ENCODE data around the gene NINJ1. TPM values are rescaled to one million over a fixed set of nuclear protein-coding genes. Genes with fewer than 3 reads are reported as not detected.
A peak's percentile ranks its signal among the peaks of the same experiment; 100 is the strongest.

The NINJ1 gene
- total and polyA plus RNA-seq, 2 of the 13 experiments (the other 11 are each of a cell fraction or from before 2014, with no cell fraction given) = 81.2 to 92.1 TPM

DNA sequence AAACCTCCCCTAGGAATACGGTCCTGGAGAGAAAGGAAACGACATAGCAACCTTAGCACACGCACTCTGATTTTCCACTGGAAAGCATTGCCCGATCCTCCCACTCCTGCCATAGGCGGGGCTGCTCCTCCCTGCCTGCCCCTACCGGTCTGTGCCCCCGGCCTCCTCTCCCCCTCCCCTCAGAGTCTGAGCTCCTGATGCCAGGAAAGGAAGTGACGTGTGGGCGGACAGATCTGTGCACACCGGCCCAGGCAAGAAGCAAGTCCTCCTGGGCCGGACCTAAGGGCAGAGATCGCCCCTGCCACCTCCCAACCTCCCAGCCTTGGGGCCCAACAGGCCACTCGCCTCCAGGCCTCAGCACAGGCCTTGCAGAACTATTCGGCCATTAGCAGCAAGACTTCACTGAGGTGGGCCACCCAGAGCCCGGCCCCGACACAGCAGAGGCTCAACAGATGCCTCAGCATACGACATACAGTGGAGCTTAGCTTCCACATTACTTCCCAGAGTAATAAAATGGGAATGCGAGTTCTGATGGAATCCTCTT lies 7.2 kb downstream of the NINJ1 start (continued):
- TF ChIP-seq, protein P1, sequence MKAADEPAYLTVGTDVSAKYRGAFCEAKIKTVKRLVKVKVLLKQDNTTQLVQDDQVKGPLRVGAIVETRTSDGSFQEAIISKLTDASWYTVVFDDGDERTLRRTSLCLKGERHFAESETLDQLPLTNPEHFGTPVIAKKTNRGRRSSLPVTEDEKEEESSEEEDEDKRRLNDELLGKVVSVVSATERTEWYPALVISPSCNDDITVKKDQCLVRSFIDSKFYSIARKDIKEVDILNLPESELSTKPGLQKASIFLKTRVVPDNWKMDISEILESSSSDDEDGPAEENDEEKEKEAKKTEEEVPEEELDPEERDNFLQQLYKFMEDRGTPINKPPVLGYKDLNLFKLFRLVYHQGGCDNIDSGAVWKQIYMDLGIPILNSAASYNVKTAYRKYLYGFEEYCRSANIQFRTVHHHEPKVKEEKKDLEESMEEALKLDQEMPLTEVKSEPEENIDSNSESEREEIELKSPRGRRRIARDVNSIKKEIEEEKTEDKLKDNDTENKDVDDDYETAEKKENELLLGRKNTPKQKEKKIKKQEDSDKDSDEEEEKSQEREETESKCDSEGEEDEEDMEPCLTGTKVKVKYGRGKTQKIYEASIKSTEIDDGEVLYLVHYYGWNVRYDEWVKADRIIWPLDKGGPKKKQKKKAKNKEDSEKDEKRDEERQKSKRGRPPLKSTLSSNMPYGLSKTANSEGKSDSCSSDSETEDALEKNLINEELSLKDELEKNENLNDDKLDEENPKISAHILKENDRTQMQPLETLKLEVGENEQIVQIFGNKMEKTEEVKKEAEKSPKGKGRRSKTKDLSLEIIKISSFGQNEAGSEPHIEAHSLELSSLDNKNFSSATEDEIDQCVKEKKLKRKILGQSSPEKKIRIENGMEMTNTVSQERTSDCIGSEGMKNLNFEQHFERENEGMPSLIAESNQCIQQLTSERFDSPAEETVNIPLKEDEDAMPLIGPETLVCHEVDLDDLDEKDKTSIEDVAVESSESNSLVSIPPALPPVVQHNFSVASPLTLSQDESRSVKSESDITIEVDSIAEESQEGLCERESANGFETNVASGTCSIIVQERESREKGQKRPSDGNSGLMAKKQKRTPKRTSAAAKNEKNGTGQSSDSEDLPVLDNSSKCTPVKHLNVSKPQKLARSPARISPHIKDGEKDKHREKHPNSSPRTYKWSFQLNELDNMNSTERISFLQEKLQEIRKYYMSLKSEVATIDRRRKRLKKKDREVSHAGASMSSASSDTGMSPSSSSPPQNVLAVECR (CRISPR knock-in tag; IDR thresholded peaks at IDR 0.05; ENCODE audit: borderline replicate concordance) = peak; percentile 71; the same call in 1 of the 2 replicates
- TF ChIP-seq, protein P2, sequence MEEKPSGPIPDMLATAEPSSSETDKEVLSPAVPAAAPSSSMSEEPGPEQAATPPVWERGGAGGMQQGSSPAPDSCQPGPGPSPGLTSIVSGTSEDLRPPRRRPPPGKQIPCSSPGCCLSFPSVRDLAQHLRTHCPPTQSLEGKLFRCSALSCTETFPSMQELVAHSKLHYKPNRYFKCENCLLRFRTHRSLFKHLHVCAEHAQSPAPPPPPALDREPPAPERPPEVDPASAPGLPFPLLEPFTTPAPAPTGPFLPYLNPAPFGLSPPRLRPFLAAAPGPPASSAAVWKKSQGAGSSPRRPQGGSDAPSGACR (CRISPR knock-in tag; IDR thresholded peaks at IDR 0.05) = peak; percentile 30; the same call in 1 of the 2 replicates
- no peak for TF ChIP-seq ZNF577 (CRISPR knock-in tag; IDR thresholded peaks at IDR 0.05; ENCODE audit: borderline replicate concordance, low read depth)
- no peak for TF ChIP-seq ATM (IDR thresholded peaks at IDR 0.05; ENCODE audit: borderline replicate concordance)
- TF ChIP-seq, protein P3, sequence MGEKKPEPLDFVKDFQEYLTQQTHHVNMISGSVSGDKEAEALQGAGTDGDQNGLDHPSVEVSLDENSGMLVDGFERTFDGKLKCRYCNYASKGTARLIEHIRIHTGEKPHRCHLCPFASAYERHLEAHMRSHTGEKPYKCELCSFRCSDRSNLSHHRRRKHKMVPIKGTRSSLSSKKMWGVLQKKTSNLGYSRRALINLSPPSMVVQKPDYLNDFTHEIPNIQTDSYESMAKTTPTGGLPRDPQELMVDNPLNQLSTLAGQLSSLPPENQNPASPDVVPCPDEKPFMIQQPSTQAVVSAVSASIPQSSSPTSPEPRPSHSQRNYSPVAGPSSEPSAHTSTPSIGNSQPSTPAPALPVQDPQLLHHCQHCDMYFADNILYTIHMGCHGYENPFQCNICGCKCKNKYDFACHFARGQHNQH (CRISPR knock-in tag; IDR thresholded peaks at IDR 0.05) = no peak
- TF ChIP-seq SIN3B (IDR thresholded peaks at IDR 0.05; ENCODE audit: low read length) = no peak
- TF ChIP-seq, protein P4, sequence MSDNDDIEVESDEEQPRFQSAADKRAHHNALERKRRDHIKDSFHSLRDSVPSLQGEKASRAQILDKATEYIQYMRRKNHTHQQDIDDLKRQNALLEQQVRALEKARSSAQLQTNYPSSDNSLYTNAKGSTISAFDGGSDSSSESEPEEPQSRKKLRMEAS (IDR thresholded peaks at IDR 0.05) = peak; percentile 70
- TF ChIP-seq, protein P5, sequence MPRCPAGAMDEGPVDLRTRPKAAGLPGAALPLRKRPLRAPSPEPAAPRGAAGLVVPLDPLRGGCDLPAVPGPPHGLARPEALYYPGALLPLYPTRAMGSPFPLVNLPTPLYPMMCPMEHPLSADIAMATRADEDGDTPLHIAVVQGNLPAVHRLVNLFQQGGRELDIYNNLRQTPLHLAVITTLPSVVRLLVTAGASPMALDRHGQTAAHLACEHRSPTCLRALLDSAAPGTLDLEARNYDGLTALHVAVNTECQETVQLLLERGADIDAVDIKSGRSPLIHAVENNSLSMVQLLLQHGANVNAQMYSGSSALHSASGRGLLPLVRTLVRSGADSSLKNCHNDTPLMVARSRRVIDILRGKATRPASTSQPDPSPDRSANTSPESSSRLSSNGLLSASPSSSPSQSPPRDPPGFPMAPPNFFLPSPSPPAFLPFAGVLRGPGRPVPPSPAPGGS (CRISPR knock-in tag; IDR thresholded peaks at IDR 0.05) = no peak
- no peak for TF ChIP-seq ZNF350 (CRISPR knock-in tag; IDR thresholded peaks at IDR 0.05; ENCODE audit: borderline replicate concordance, low read depth)
- no peak for TF ChIP-seq ZMYM2 (CRISPR knock-in tag; IDR thresholded peaks at IDR 0.05)
- 0 out of 2 replicates have a peak, but pooled peaks have one; percentile 15 for TF ChIP-seq BCL6 (CRISPR knock-in tag; IDR thresholded peaks at IDR 0.05)
- TF ChIP-seq NFYB (CRISPR knock-in tag; IDR thresholded peaks at IDR 0.05) = 0 out of 2 replicates have a peak, but pooled peaks have one; percentile 10
- TF ChIP-seq ZNF552 (CRISPR knock-in tag; IDR thresholded peaks at IDR 0.05; ENCODE audit: borderline replicate concordance) = 0 out of 2 replicates have a peak, but pooled peaks have one; percentile 24
- TF ChIP-seq ZNF10 (CRISPR knock-in tag; IDR thresholded peaks at IDR 0.05; ENCODE audit: borderline replicate concordance, low read depth) = no peak
- 0 out of 2 replicates have a peak, but pooled peaks have one; percentile 55 for TF ChIP-seq ZNF136 (CRISPR knock-in tag; IDR thresholded peaks at IDR 0.05; ENCODE audit: low read depth)
- TF ChIP-seq, protein P6, sequence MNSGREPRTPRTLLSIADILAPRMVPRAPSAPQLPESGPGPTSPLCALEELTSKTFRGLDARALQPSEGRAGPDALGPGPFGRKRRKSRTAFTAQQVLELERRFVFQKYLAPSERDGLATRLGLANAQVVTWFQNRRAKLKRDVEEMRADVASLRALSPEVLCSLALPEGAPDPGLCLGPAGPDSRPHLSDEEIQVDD (CRISPR knock-in tag; IDR thresholded peaks at IDR 0.05; ENCODE audit: borderline replicate concordance) = no peak
- no peak for TF ChIP-seq NR3C1 (CRISPR knock-in tag; IDR thresholded peaks at IDR 0.05)
- TF ChIP-seq, protein P7, sequence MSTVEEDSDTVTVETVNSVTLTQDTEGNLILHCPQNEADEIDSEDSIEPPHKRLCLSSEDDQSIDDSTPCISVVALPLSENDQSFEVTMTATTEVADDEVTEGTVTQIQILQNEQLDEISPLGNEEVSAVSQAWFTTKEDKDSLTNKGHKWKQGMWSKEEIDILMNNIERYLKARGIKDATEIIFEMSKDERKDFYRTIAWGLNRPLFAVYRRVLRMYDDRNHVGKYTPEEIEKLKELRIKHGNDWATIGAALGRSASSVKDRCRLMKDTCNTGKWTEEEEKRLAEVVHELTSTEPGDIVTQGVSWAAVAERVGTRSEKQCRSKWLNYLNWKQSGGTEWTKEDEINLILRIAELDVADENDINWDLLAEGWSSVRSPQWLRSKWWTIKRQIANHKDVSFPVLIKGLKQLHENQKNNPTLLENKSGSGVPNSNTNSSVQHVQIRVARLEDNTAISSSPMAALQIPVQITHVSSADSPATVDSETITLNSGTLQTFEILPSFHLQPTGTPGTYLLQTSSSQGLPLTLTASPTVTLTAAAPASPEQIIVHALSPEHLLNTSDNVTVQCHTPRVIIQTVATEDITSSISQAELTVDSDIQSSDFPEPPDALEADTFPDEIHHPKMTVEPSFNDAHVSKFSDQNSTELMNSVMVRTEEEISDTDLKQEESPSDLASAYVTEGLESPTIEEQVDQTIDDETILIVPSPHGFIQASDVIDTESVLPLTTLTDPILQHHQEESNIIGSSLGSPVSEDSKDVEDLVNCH (CRISPR knock-in tag; IDR thresholded peaks at IDR 0.05) = no peak
